Stimulated activated CD8-positive, alpha-beta memory T cell treated with anti-CD3 and anti-CD28 coated beads, Interleukin-12 subunit alpha, Interleukin-12 subunit beta, amount 100 ng/mL, for 4 hours (primary cell): ENCODE measurements around the gene FASTK.
"Not testable (repeated sequence)": the region's sequence is repeated elsewhere in the genome, so short reads cannot be mapped to it uniquely, and the experiment has no call there.

ENCODE experiments used
- DNase-seq: peaks from one replicate; pipeline ENCODE4 v3.0.0-alpha.2; 2020; ENCODE audit warnings: low read depth

Gene FASTK

DNA sequence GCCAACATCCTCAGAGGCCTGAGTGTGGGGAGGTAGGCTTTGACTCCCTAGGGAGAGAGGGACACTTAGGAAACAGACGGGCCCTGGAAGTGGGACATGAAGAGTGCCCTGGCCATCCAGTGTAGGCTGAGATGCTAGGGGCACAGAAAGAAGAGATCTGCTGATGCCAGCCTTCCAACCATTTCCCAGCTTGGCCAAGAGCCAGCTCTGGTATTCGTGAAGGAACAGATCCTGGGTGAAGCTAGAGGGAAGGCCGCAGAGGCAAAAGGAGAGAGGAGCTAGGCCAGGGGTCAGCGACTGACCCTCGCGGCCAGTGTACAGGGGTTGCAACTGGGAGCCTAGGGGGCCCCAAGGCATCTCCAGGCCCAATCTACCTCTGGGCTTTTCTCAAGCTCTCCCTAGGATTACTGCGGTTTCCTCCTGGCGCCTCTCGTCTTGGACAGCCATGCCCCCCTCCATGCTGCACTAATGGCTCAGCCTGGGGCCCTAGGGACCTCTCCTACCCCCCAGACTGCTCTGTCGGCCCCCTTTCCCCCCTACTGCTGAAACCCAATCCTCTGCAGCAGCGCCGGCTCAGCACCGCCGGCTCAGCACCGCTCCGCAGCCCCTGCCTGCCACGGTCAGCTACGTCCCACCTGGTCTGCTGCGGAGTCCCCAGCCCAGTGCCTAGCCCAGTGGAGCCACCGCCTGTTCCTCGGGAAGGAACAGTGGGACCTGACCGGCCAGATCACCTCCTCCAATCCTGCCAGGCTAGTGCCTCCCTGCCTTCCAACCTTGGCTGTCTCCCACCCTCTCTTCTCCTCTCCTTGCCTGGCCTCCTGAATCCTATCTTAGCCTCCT lies 32.4 kb downstream of the FASTK start, which contains the start of gene ASIC3:
Gene ASIC3 (plus strand): TSS at position 556 of the 840 bp plus-strand sequence. CDS start 355 bp downstream, outside the sequence.
- no peak for DNase-seq

DNA sequence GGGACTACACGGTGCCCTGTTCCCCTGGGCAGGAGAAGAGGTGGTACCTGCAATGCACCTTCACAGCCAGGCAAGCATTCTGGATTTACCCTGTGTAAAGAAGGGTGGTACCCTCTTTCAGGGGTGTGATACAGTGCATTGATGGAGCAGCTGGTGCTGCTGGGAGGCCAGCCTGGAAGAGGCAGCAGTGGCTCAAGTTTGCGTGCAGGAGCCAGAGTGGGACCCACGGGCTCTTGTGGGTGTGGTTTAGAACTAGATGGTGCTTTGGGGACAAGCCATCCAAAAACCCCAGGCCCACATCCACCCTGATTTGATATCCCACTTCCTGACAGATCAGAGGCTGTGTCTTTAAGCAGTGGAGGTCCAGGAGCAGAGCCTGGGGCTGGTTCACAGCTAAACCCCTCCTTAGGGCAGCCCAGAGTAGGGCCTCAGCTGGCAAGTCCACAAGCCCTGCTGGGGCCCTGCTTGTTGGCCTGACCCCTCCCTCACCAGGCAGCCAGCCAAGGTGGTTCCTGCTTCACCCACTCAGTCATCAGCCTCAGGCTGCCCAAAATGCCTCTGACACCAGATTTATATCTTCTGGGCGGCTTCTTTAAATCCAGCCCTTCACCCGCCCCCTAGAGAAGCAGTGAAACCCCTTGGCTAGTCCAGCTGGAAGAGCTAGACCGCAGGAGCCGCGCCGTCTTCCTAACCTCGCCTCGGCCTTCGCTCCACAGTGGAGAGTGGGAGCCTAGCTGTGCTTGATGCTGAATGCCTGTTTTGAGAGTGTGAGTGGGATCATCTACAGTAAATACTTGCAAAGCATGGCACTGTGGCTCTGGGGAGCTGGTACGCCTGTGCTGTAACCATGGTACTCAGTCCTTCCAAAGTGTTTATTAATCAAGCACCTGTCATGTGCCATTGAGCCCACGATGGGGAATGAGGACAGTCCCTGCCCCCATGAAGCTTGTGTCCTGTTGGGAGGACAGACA lies 33.7 kb downstream of the FASTK start:
- DNase-seq: no peak

DNA sequence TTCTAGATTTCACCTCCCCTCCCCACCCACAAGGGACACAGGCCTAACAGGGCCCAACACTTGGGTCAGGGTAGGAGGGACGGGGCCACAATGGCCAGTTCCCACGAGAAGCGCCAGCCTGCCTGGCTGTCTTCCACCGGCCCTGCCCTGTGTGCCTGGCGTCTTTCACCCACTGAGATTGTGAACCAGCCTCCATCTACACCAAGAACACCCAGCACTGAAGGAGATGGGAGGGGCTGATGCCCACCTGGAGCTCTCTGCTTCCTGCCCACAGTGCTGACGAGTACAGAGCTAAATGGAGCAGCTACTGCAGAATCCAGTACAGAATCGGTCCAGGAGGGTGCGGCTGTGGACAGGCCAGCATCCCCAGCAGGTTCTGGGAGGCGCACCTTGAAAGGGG lies 34.6 kb downstream of the FASTK start:
- DNase-seq: no peak

DNA sequence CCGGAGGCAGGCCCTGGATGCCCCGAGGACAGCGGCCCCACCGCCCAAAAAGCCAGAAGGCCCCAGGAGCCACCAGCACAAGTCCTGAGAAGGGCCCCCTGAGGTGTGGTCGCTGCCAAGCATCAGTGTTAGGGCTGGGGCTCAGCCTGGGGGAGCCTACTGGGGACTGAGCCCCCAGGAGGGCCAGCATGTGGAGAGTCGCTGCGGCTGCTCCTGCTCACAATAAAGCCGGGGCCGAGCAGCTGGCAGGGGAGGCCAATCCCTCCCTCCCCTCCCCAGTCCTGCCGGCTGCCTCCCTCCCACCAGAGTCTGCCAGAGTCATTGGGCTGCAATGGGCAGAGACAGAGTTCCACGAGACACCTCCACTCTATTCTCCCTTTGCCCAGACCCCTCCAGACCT lies 35.3 kb downstream of the FASTK start:
- DNase-seq: no peak

DNA sequence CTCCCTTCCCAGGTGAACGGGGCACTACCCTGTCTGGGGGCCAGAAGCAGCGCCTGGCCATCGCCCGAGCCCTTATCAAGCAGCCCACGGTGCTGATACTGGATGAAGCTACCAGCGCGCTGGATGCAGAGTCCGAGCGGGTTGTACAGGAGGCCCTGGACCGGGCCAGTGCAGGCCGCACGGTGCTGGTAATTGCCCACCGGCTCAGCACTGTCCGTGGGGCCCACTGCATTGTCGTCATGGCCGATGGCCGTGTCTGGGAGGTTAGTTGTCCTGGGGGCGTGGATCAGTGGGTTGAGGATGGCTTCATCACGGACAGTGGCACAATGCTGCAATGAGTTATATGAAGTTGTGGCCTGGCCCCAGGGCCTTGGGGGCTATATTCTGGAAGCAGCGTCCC lies 36.6 kb downstream of the FASTK start:
- no peak for DNase-seq

DNA sequence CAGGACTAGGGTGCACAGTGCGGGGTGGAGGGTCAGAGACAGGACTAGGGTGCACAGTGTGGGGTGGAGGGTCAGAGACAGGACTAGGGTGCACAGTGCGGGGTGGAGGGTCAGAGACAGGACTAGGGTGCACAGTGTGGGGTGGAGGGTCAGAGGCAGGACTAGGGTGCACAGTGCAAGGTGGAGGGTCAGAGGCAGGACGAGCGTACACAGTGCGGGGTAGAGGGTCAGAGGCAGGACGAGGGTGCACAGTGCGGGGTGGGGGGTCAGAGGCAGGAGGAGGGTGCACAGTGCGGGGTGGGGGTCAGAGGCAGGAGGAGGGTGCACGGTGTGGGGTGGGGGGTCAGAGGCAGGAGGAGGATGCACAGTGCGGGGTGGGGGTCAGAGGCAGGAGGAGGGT lies 37.2 kb downstream of the FASTK start:
- not testable (repeated sequence) for DNase-seq

DNA sequence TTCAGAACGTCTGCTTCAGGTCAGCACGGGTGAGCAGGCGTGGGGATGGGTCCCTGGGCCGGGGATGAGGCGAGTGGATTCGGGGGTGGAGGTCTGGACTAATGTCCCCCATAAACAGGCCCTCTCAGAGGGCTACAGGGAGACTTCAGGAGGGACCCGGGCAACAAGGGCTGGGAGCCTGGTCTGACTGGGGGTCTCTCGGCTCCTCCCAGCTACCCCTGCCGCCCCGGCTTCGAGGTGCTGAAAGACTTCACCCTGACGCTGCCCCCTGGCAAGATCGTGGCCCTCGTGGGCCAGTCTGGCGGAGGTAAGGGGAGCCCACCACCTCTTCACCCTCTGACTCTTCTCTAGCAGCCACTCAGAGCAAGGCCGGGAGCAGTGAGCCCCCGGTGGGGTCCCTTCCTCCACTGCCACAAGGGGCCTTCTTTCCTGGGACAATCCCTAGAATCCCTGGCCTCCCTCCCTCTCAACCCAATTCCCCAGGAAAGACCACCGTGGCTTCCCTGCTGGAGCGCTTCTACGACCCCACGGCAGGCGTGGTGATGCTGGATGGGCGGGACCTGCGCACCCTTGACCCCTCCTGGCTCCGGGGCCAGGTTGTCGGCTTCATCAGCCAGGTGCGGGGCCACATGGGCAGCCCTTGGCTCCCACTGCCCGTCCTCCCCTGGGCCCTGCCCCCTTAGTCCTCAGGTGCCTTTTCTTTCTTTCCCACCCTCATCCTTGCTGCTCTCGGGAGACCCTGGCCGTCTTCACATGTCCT lies 39.8 kb downstream of the FASTK start:
- no peak for DNase-seq

DNA sequence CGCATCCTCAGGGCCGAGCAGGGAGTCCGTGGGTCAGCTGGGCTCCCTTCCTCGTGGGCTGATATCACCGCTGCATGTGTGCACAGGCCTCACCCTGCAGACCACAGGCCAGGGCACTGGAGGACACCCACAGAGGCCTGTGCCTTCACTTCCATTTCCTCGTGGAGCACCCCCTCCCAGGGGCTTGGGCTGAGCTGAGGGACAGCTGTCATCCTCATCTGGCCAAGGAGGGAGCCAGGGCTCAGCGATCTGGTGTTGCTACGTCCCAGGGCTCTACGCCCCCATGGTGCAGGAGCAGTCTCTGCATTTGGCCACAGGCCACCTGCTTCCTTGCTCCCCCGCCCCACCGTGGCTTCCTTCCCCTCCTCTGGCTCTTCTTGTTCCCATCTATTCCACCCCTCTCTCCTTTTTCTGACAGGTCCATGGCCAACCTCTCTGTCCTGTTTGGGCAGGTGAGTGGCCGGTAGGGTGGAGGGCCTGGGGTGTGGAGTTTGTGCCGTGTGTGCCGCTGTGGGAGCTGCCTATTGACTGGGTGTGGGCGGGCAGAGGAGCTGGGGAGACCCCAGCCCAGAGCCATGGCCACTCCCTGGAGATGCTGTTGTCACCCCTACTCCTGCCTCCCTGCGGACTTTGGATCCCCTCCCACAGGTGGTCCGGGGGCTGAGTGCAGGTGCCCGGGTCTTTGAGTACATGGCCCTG lies 40.6 kb downstream of the FASTK start:
- no peak for DNase-seq

DNA sequence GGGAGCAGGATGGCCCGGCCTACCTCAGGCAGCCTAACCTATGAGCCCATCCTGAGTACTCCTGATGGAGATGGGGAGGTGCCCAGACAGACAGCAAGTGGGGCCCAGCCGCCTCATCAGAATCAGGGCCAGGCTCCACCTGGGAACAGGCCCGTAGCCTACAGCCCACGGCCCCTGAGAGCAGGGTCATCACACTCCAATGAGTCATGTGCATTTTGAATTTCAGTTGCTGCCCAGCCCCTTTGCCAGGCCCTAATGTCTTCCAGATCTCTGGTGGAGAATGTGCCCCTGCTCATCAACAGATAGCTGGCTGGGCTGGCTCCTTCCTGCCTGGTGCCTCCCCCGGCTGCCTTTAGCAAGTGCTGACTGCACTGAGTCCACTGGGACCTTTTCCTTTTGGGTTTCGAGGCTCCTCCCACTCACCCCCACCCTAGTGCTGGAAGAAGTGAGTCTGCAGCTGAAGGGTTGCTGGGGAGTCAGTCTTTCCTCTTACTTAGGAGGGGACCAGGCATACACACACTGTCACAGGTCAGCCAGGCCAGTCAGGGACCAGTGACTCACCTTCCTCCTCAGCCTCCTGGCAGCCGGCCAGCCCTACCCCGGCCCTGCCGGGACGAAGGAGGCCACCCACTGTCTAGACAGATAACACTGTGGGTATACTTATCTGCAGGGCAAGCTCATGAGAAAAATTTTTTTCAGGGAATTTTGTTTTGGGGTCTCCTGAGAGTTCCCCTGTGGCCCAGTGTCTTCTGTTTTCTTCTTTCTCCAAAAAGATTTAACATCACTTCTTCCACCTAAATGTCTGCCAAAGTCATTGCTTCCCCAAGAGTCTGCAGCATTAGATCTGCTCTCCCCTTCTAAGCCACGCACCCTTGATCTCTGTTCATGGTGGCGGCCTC lies 41.4 kb downstream of the FASTK start:
- DNase-seq: peak; percentile 60

DNA sequence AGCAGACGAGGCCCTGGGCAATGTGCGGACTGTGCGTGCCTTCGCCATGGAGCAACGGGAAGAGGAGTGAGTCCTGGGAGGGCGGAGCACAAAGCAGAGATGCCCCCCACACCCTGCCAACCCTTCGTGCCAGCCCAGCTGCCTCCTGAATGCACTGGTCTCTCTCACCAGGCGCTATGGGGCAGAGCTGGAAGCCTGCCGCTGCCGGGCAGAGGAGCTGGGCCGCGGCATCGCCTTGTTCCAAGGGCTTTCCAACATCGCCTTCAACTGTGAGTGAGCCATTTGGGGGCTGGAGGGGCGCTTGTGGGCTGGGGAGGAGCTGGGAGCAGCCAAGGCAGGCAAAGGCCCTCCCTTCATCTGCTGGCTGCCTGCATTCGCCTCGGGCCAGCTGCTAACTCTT lies 44.7 kb downstream of the FASTK start:
- DNase-seq: no peak

DNA sequence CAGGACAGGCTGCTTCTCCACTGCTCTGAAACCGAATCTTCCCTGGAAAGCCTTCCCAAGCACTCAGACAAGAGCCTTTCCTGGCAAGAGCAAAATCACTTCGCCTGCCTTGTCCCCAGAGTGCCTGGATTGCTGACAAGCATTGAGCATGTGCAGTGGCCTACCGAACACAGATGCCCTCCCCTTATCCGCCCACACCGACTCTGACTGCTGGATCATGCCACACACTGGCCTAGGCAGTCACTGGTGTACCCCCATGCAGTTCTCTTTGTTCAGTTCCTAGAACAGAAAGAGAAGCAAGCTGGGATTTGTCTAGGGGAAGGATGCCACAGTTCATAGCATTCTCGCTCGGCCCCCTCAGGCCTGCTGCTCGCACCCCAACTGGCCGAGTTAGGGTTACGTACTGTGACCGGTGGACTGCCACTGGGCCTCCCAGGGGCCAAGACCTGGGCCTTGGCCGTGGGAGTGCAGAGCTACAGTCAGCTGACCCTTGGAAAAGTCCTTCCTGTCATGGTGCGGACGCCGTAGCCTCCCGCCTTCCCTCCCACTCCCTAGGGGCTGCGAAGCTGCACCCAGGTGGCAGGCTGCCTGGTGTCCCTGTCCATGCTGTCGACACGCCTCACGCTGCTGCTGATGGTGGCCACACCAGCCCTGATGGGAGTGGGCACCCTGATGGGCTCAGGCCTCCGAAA lies 45.4 kb downstream of the FASTK start:
- no peak for DNase-seq

DNA sequence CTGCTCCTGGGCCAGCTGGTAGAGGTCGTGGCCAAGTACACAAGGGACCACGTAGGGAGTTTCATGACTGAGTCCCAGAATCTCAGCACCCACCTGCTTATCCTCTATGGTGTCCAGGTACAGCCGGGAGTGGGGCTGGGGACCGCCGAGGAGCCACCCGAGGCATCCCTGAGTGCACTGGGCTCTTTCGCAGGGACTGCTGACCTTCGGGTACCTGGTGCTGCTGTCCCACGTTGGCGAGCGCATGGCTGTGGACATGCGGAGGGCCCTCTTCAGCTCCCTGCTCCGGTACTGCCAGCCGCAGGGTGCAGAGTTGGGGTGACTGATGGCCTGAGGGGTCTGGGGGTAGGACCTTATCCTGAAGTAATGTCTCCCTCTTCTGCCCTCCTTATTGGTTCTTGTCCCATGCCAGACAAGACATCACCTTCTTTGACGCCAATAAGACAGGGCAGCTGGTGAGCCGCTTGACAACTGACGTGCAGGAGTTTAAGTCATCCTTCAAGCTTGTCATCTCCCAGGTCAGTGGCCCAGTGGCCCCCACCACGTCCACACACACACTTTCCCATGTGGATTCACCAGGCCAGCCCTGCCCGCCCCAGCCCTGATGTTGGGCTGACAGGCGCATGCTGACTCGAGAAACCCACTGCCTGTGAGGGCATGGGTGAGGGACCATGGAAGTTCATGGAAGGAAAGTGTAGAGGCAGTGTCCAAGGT lies 46.1 kb downstream of the FASTK start:
- DNase-seq: no peak

DNA sequence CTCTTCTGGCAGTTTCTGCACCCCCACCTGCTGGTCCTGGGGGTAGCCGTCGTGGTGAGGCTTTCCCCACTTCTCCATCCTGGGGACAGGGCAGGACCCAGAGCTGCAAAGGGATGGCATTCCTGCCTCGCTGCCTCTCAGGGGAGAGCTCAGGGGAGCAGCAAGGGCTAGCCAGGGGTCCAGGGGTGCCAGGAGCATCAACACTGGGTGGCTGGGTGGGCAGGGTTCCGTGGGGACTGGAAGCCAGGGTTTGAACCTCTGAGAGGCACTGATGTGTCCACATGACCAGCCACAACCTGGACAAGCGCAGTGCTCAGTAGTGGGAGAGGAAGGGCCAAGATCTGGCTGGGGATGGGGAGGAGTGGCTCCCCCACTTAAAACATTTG lies 46.8 kb downstream of the FASTK start:
- DNase-seq: no peak

DNA sequence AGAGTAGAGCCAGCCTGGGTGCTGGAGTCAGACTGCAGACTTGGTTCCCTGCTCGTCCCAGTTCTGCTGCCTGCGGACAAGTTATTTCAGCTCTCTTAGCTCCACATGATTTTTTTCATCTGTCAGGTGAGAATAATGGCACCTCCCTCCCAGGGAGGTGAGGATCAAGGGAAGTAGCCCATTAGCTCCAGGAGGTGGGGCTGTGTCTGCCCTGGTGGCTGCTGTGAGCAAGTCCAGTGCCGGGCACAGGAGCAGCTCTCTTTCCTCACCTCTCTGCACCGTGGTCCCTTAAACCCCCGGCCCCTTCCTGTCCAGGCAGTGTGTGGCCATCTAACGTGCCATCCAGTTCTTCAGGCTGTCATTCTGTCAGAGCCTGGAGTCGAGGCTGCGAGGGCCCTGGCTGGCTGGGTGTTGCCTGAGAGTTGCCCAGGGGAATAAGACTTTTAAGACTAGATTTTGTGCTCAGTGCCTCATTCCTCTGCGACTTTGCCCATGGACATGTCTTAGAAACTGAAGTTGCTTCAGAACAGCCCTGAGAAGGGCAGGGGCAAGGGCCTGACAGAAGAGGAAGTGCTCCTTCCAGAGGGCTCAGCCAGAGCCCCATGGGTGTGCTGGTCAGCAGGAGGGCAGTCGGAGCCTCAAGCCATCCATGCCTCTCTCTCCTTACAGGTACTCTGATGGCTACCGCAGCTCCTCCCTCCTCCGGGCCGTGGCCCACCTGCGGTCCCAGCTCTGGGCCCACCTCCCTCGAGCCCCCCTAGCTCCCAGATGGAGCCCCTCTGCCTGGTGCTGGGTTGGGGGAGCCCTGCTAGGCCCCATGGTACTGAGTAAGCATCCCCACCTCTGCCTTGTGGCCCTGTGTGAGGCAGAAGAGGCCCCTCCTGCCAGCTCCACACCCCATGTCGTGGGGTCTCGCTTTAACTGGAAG lies 47.4 kb downstream of the FASTK start:
- DNase-seq: no peak

DNA sequence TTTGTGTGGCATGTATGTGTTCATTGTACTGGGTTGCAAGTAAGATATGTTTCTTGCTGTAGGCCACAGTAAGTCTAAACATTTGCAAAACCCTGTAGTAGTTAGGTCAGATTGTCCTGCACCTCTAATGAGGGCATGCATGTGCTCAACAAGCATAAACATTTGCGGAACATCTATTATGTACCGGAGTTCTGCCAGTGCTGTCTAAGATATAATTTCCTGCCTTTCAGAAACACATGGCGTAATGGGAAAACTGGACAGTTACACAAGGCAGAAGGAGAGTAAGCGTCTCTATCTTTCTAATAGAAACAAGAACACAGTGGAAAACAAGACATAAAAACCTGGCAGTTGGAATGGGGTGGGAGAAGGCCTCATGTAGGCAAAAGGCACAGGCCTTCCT lies 49.6 kb downstream of the FASTK start:
- no peak for DNase-seq

DNA sequence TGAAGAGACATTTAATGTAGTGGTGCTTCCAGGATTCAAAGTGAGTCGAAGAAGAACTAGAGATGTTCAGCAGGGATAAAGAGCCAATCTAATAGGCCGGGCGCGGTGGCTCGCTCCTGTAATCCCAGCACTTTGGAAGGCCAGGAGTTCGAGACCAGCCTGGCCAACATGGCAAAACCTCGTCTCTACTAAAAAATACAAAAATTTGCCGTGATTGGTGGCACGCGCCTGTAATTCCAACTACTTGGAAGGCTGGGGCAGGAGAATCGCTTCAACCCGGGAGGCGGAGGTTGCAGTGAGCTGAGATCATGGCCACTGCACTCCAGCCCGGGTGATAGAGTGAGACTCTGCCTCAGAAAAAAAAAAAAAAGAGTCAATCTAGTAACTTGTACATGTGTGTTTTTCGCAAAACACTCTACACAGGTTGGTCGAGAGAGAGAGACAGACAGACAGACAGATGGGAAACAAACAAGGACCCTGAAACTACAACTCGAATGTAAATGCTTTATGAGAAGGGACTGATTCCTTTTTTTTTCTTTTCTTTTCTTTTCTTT lies 51.6 kb downstream of the FASTK start:
- no peak for DNase-seq

DNA sequence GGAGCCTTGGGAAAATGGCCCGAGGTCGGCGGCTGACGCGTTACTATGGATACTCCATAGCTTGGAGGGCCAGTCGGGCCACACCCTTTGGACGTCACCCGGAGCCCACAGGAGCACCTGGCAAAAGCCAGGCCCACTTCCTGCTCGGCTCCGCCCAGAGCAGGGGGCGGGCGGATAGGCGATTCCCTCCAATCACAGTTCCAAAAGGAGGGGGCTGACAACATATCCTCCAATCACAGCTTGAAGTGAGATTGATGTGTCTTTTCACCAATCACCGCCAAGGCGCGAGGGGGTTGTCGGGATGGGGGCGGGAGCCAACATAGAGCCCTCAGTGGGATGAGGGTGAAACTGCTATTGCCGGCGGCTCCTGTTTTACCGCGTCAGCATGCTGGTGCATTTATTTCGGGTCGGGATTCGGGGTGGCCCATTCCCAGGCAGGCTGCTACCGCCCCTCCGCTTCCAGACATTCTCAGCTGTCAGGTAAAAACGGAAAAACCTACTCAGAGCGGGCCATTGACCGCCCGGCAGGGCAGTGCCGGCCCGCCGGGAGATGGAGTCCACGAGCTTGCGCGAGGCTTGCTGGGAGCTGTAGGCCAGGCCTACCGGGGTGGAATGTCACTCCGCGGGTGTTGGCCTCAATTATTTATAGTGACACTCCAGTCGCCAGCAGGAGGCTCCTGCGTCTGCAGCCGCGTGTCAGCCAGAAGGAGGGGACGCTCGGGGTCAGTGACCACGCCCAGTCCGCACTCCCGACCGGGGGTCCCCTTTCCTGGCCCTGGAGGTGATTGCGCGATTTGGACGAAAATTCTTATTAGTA lies 52.3 kb downstream of the FASTK start, which contains the start of gene ABCB8:
Gene ABCB8 (plus strand): TSS at position 320 of the 817 bp plus-strand sequence. CDS start 66 bp downstream, at position 386.
- peak; percentile 94 for DNase-seq
